Panc1 (cell line): Measurements from ENCODE around the gene ABL1. TPM values are rescaled to one million over a fixed set of nuclear protein-coding genes. Genes with fewer than 3 reads are reported as not detected.
A peak's percentile ranks its signal among the peaks of the same experiment; 100 is the strongest.

ENCODE experiments used
- ATAC-seq: fragments of 200-7000 bp; cut with Tn5 transposase; 2 replicates; pipeline ENCODE4 v1.9.1; 2020; ENCODE audit warnings: mild to moderate bottlenecking, moderate library complexity
- BruUV-seq: library from RNA; stranded (reverse); fragments of 400-500 nt; replicated peaks from 2 replicates; lab custom pipeline; 2021; lab: Mats Ljungman, UMichigan
- CTCF ChIA-PET: fragments of 300-600 bp; sonication (Branson Sonifier 250); formaldehyde crosslinking; loops from one replicate; lab custom pipeline; 2022; ENCODE audit warnings: antibody characterized with exemption; lab: Charles Lee
- POLR2A ChIA-PET: fragments of 300-600 bp; sonication (Branson Sonifier 250); formaldehyde crosslinking; loops from one replicate; lab custom pipeline; 2022; ENCODE audit warnings: antibody characterized with exemption; lab: Charles Lee
- DNase-seq: peaks from one replicate; pipeline ENCODE4 v3.0.0-alpha.2; 2010; ENCODE audit warnings: low read depth, low spot score
- H3K27ac ChIP-seq: 2 replicates; pipeline ENCODE4 v1.5.1; 2011; ENCODE audit warnings: mild to moderate bottlenecking, low read length, inconsistent platforms
- H3K27me3 ChIP-seq: fragments of 200-500 bp; sonication (Bioruptor generic); 2 replicates; pipeline ENCODE4 v1.6.0; 2014; ENCODE audit warnings: low read length, inconsistent platforms; ENCODE audit not compliant: control insufficient read depth, insufficient read depth
- H3K36me3 ChIP-seq: fragments of 200-500 bp; sonication (Bioruptor generic); 2 replicates; pipeline ENCODE4 v1.5.1; 2014; ENCODE audit warnings: inconsistent platforms, mild to moderate bottlenecking, low read length, moderate library complexity; ENCODE audit not compliant: control insufficient read depth, insufficient read depth
- H3K4me1 ChIP-seq: 2 replicates; pipeline ENCODE4 v1.5.1; 2011; ENCODE audit warnings: inconsistent platforms, mild to moderate bottlenecking, low read length, moderate library complexity; ENCODE audit not compliant: control insufficient read depth, insufficient read depth
- H3K4me3 ChIP-seq, 2 experiments: 2 replicates each; pipeline ENCODE4 v1.5.1; 2011 to 2012; ENCODE audit warnings: low read depth in 2 of 2, low read length in 2 of 2, mild to moderate bottlenecking in 2 of 2, inconsistent platforms in 1 of 2, moderate library complexity in 1 of 2
- H3K9me3 ChIP-seq: fragments of 200-500 bp; sonication (Bioruptor generic); 2 replicates; pipeline ENCODE4 v1.5.1; 2014; ENCODE audit warnings: low read depth, mild to moderate bottlenecking, inconsistent platforms, low read length, moderate library complexity; ENCODE audit not compliant: control insufficient read depth, insufficient read depth
- CTCF ChIP-seq: fragments of 450-650 bp; IDR thresholded peaks from 2 replicates; pipeline ENCODE4 v1.5.1; 2017; ENCODE audit warnings: mild to moderate bottlenecking
- POLR2AphosphoS5 ChIP-seq: IDR thresholded peaks from 2 replicates; pipeline ENCODE4 v1.6.1; 2012; ENCODE audit warnings: mild to moderate bottlenecking, low read depth, low read length, moderate library complexity
- REST ChIP-seq, 2 experiments: IDR thresholded peaks; 2 replicates each; pipeline ENCODE4 v1.6.1; 2011 to 2012; ENCODE audit warnings: low read depth in 2 of 2, control low read depth in 1 of 2, low read length in 1 of 2, mild to moderate bottlenecking in 1 of 2, moderate library complexity in 1 of 2; ENCODE audit not compliant: insufficient read depth in 1 of 2
- SIN3A ChIP-seq: IDR thresholded peaks from 2 replicates; pipeline ENCODE4 v1.6.1; 2012; ENCODE audit warnings: low read depth, mild to moderate bottlenecking, low read length, moderate library complexity, borderline replicate concordance; ENCODE audit not compliant: insufficient read depth
- TCF7L2 ChIP-seq: IDR thresholded peaks from 2 replicates; pipeline ENCODE4 v1.6.1; 2011; ENCODE audit warnings: mild to moderate bottlenecking, low read depth, low read length, inconsistent platforms
- in situ Hi-C: cut with HindIII; loops from 2 replicates; pipeline ENCODE4 v1.10.0; 2016; ENCODE audit warnings: low sequenced_read_pairs, low pct_unique_long_range_greater_than_20kb
- intact Hi-C: fragments of 100-400 bp; cut with micrococcal nuclease; formaldehyde crosslinking; loops from one replicate; pipeline ENCODE4 v1.10.0; 2022; ENCODE audit not compliant: unreplicated experiment
- total RNA-seq: library from RNA; stranded (reverse); gene quantifications from one replicate; pipeline ENCODE4 v1.2.1, GENCODE V29; 2021; ENCODE audit not compliant: unreplicated experiment

The ABL1 gene
- total RNA-seq, 1 experiment from 2014 or later: 48.4 TPM

GRCh38 chr9:130845254-130845653 is 10.2 kb downstream of the ABL1 start:
- ChIA-PET POLR2A (interaction anchor here (0.6 kb wide), 1 partner anchor 65 kb away, joined by 3 read pairs; no protein-coding TSS in a partner anchor), CTCF (interaction anchor here (0.6 kb wide), 1 partner anchor 268 kb away, joined by 6 read pairs; no protein-coding TSS in a partner anchor)
- Histone ChIP-seq H3K27ac (peak overlapping the region; percentile 90), H3K4me3 (peak overlapping the region in 1 of 2 experiments; percentile 15; a peak in 2 of 4 replicates), H3K27me3 (no peaks in the 10 kb centered on the region), H3K36me3 (no peaks in the 10 kb centered on the region), H3K9me3 (no peaks in the 10 kb centered on the region), H3K4me1 (peaks cover 68% of the 10 kb centered on the region)
- intact Hi-C loops (no loop called here), in situ Hi-C loops (no loop called here)
- no peak for TF ChIP-seq SIN3A
- no TSS peak for BruUV-seq
- ATAC-seq: no peak
- no peak for DNase-seq

- Histone ChIP-seq H3K27me3 (no peaks in the 10 kb centered on the region), H3K9me3 (no peaks in the 10 kb centered on the region), H3K36me3 (no peaks in the 10 kb centered on the region), H3K27ac (peak overlapping the region; percentile 90), H3K4me1 (peaks cover 68% of the 10 kb centered on the region), H3K4me3 (peak overlapping the region; percentile 18 to 46)
- ChIA-PET CTCF (interaction anchor here (0.6 kb wide), 2 partner anchors 24 to 269 kb away, joined by 4 to 6 read pairs; no protein-coding TSS in a partner anchor), POLR2A (no interaction called here)
- peak; percentile 56 for ATAC-seq
- in situ Hi-C loops (no loop called here), intact Hi-C loops (no loop called here)
- TF ChIP-seq POLR2AphosphoS5 (no peak), TCF7L2 (no peak), CTCF (no peak), SIN3A (no peak; the same call in 1 of the 2 replicates), REST (IDR thresholded peaks at IDR 0.05; ENCODE audit: insufficient read depth in 1 of 2, low read depth in 2 of 2, low read length in 1 of 2) (no peak)
- BruUV-seq: no TSS peak
- DNase-seq: no peak
Measured at GRCh38 chr9:130845901-130846481, 10.9 kb downstream of the ABL1 start.
